ENCODE data around the gene ZNF770. TPM values are rescaled to one million over a fixed set of nuclear protein-coding genes. Genes with fewer than 3 reads are reported as not detected.
"Not testable (repeated sequence)": the region's sequence is repeated elsewhere in the genome, so short reads cannot be mapped to it uniquely, and the experiment has no call there.

ZNF770 gene
- total and polyA plus RNA-seq, 2 donors (not counting 1 experiment from before 2014, with no cell fraction given): 10.1 to 49.3 TPM

- TF ChIP-seq EZH2 (IDR thresholded peaks at IDR 0.05; ENCODE audit: borderline replicate concordance, insufficient read depth, low read depth, low read length, poor library complexity, severe bottlenecking) (no peak), CTCF (IDR thresholded peaks at IDR 0.05) (no peak)
- no peaks in the 10 kb centered on the region for H3K27me3 ChIP-seq (replicated peaks in 1 of 4; ENCODE audit: control extremely low read depth in 1 of 4, control insufficient read depth in 3 of 4, insufficient read depth in 4 of 4, low read length in 3 of 4)
- no peaks in the 10 kb centered on the region for H4K20me1 ChIP-seq (ENCODE audit: control insufficient read depth, insufficient read depth, low read length, poor library complexity, severe bottlenecking)
- H3K4me2 ChIP-seq (replicated peaks; ENCODE audit: low read depth, low read length, poor library complexity, severe bottlenecking): no peak overlapping the region
- no peak overlapping the region for H2AFZ ChIP-seq (ENCODE audit: insufficient read depth, low read depth, low read length, poor library complexity, severe bottlenecking)
- Mint-ChIP-seq H3K27me3 (no peaks in the 10 kb centered on the region), H3K4me1 (no peaks in the 10 kb centered on the region), H3K27ac (no peak overlapping the region), H3K9me3 (ENCODE audit: insufficient read depth) (no peaks in the 10 kb centered on the region), H3K4me3 (no peak overlapping the region)
- ChIA-PET CTCF (interaction anchor here (0.9 kb wide), 1 partner anchor 24 kb away, joined by 3 read pairs; no protein-coding TSS in a partner anchor), POLR2A (no interaction called here)
- no peak overlapping the region for H3K9ac ChIP-seq (ENCODE audit: low read length)
- intact Hi-C loops (cut with micrococcal nuclease): no loop called here
- DNase-seq: no peak
- H3K79me2 ChIP-seq (ENCODE audit: control insufficient read depth, insufficient read depth, low read length): no peaks in the 10 kb centered on the region
- H3K4me1 ChIP-seq (ENCODE audit: control insufficient read depth in 2 of 2, insufficient read depth in 2 of 2, low read length in 2 of 2): no peaks in the 10 kb centered on the region
- H3K9me3 ChIP-seq (ENCODE audit: control extremely low read depth in 1 of 3, control insufficient read depth in 2 of 3, insufficient read depth in 1 of 3, low read length in 2 of 3): no peaks in the 10 kb centered on the region
- H3K4me3 ChIP-seq (ENCODE audit: control extremely low read depth in 1 of 5, extremely low read depth in 1 of 5, insufficient read depth in 1 of 5, low read depth in 2 of 5, low read length in 4 of 5): no peak overlapping the region
- peaks cover 19 to 52% of the 10 kb centered on the region in 2 experiments for H3K36me3 ChIP-seq (replicated peaks in 1 of 2; ENCODE audit: control extremely low read depth in 1 of 2, control insufficient read depth in 1 of 2, extremely low read depth in 1 of 2, insufficient read depth in 2 of 2, low read length in 1 of 2)
- no peak for ATAC-seq (ENCODE audit: low read depth)
- no peak overlapping the region for H3K27ac ChIP-seq (ENCODE audit: low read length in 2 of 2)
Observed at GRCh38 chr15:34943711-34944110, 44.4 kb downstream of the ZNF770 start.

GRCh38 chr15:34943264-34943663 lies 44.8 kb downstream of the ZNF770 start:
- H3K27ac ChIP-seq (ENCODE audit: low read length in 2 of 2); DNase-seq; H3K79me2 ChIP-seq (ENCODE audit: control insufficient read depth, insufficient read depth, low read length); H2AFZ ChIP-seq (ENCODE audit: insufficient read depth, low read depth, low read length, poor library complexity, severe bottlenecking); H3K4me3 ChIP-seq (ENCODE audit: control extremely low read depth in 1 of 5, extremely low read depth in 1 of 5, insufficient read depth in 1 of 5, low read depth in 2 of 5, low read length in 4 of 5); CTCF ChIA-PET; H3K27me3 Mint-ChIP-seq; H3K9me3 ChIP-seq (ENCODE audit: control extremely low read depth in 1 of 3, control insufficient read depth in 2 of 3, insufficient read depth in 1 of 3, low read length in 2 of 3); H3K9ac ChIP-seq (ENCODE audit: low read length); H3K27me3 ChIP-seq (replicated peaks in 1 of 4; ENCODE audit: control extremely low read depth in 1 of 4, control insufficient read depth in 3 of 4, insufficient read depth in 4 of 4, low read length in 3 of 4); H3K4me1 Mint-ChIP-seq; H3K4me1 ChIP-seq (ENCODE audit: control insufficient read depth in 2 of 2, insufficient read depth in 2 of 2, low read length in 2 of 2); H3K4me3 Mint-ChIP-seq; H3K27ac Mint-ChIP-seq; intact Hi-C loops (cut with micrococcal nuclease); POLR2A ChIA-PET; H3K4me2 ChIP-seq (replicated peaks; ENCODE audit: low read depth, low read length, poor library complexity, severe bottlenecking); ATAC-seq (ENCODE audit: low read depth); H3K9me3 Mint-ChIP-seq (ENCODE audit: insufficient read depth); H4K20me1 ChIP-seq (ENCODE audit: control insufficient read depth, insufficient read depth, low read length, poor library complexity, severe bottlenecking): not testable (repeated sequence)
- peaks cover 19 to 55% of the 10 kb centered on the region in 2 experiments for H3K36me3 ChIP-seq (replicated peaks in 1 of 2; ENCODE audit: control extremely low read depth in 1 of 2, control insufficient read depth in 1 of 2, extremely low read depth in 1 of 2, insufficient read depth in 2 of 2, low read length in 1 of 2)

Data from B cell (primary cell).